ENCODE measurements around the gene SLN. TPM values are rescaled to one million over a fixed set of nuclear protein-coding genes. Genes with fewer than 3 reads are reported as not detected.

Gene SLN
- total RNA-seq, 3 donors from 2014 or later: 0.58 TPM; not detected in 2

- no peak for TF ChIP-seq CTCF (IDR thresholded peaks at IDR 0.05)
- ATAC-seq (no peak), DNase-seq (no peak)
- Histone ChIP-seq H3K4me1 (ENCODE audit: low read depth) (no peaks in the 10 kb centered on the region), H3K4me3 (no peak overlapping the region), H3K9me3 (no peaks in the 10 kb centered on the region), H3K36me3 (ENCODE audit: low read depth) (no peaks in the 10 kb centered on the region)
- intact Hi-C loops (cut with DNase I, micrococcal nuclease): no loop called here
Observed at GRCh38 chr11:107661656-107662055, 50.2 kb downstream of the SLN start.

- DNase-seq (no peak), ATAC-seq (no peak)
- Histone ChIP-seq H3K9me3 (no peaks in the 10 kb centered on the region), H3K4me1 (ENCODE audit: low read depth) (no peaks in the 10 kb centered on the region), H3K4me3 (no peak overlapping the region), H3K36me3 (ENCODE audit: low read depth) (no peaks in the 10 kb centered on the region)
- no peak for TF ChIP-seq CTCF (IDR thresholded peaks at IDR 0.05)
- intact Hi-C loops (cut with DNase I, micrococcal nuclease): no loop called here
Observed at GRCh38 chr11:107660066-107660465, 51.8 kb downstream of the SLN start.

GRCh38 chr11:107659310-107659709 is 52.5 kb downstream of the SLN start:
- TF ChIP-seq CTCF (IDR thresholded peaks at IDR 0.05): no peak
- no peak for ATAC-seq
- intact Hi-C loops (cut with DNase I, micrococcal nuclease): no loop called here
- Histone ChIP-seq H3K9me3 (no peaks in the 10 kb centered on the region), H3K4me1 (ENCODE audit: low read depth) (no peaks in the 10 kb centered on the region), H3K36me3 (ENCODE audit: low read depth) (no peaks in the 10 kb centered on the region), H3K4me3 (no peak overlapping the region)
- DNase-seq: no peak

Other genes starting within 250 kb of the SLN start
- gene ALKBH8, start 146.3 kb downstream of the SLN start, total RNA-seq: 1 to 10 TPM; 5.3 to 6.1 (median 6.0) TPM
- under 1 TPM in 2 of 3 donors, not detected in 1; 0.31 to 0.57 TPM for gene ELMOD1, start 120.9 kb downstream of the SLN start, total RNA-seq
- gene SLC35F2, start 146.7 kb upstream of the SLN start, total RNA-seq: 10 to 100 TPM; 13.2 to 32.7 (median 31.6) TPM
- 1 to 10 TPM; 1.4 to 1.8 (median 1.5) TPM for gene RAB39A, start 216.4 kb upstream of the SLN start, total RNA-seq